ENCODE data around the gene ANKRD16.
"Not testable (repeated sequence)": the region's sequence is repeated elsewhere in the genome, so short reads cannot be mapped to it uniquely, and the experiment has no call there.

Gene ANKRD16

GRCh38 chr10:5902511-5903274 lies 13.0 kb upstream of the ANKRD16 start:
- no peak for DNase-seq

- no peak for DNase-seq
Observed at GRCh38 chr10:5900247-5900646, 10.6 kb upstream of the ANKRD16 start.

- DNase-seq: no peak
Observed at GRCh38 chr10:5898163-5898562, 8.5 kb upstream of the ANKRD16 start.

GRCh38 chr10:5897504-5897903 lies 7.8 kb upstream of the ANKRD16 start:
- no peak for DNase-seq

- DNase-seq: no peak
Observed at GRCh38 chr10:5897053-5897340, 7.3 kb upstream of the ANKRD16 start.

GRCh38 chr10:5896208-5897052 lies 6.7 kb upstream of the ANKRD16 start:
- no peak for DNase-seq

GRCh38 chr10:5895804-5896203 lies 6.1 kb upstream of the ANKRD16 start:
- no peak for DNase-seq

GRCh38 chr10:5895365-5895764 lies 5.7 kb upstream of the ANKRD16 start:
- no peak for DNase-seq

GRCh38 chr10:5894873-5895272 lies 5.2 kb upstream of the ANKRD16 start:
- no peak for DNase-seq

GRCh38 chr10:5894403-5894802 lies 4.7 kb upstream of the ANKRD16 start:
- no peak for DNase-seq

- no peak for DNase-seq
Observed at GRCh38 chr10:5893321-5893720, 3.6 kb upstream of the ANKRD16 start.

GRCh38 chr10:5892007-5892406 lies 2.3 kb upstream of the ANKRD16 start:
- no peak for DNase-seq

GRCh38 chr10:5891009-5891408 lies 1.3 kb upstream of the ANKRD16 start:
- no peak for DNase-seq

- DNase-seq: no peak
Observed at GRCh38 chr10:5890452-5890915, 791 bp upstream of the ANKRD16 start.

- peak; percentile 58 for DNase-seq
Observed at GRCh38 chr10:5888843-5889623, 660 bp downstream of the ANKRD16 start.

GRCh38 chr10:5888351-5888750 lies 1.3 kb downstream of the ANKRD16 start:
- DNase-seq: no peak

- DNase-seq: no peak
Observed at GRCh38 chr10:5887641-5888040, 2.1 kb downstream of the ANKRD16 start.

- no peak for DNase-seq
Observed at GRCh38 chr10:5887029-5887428, 2.7 kb downstream of the ANKRD16 start.

- DNase-seq: no peak
Observed at GRCh38 chr10:5885619-5886018, 4.1 kb downstream of the ANKRD16 start.

GRCh38 chr10:5882961-5883360 lies 6.7 kb downstream of the ANKRD16 start:
- no peak for DNase-seq

GRCh38 chr10:5877041-5877440 lies 12.7 kb downstream of the ANKRD16 start:
- DNase-seq: not testable (repeated sequence)

- DNase-seq: no peak
Observed at GRCh38 chr10:5876181-5876768, 13.4 kb downstream of the ANKRD16 start.

GRCh38 chr10:5873515-5873995 lies 16.1 kb downstream of the ANKRD16 start:
- DNase-seq: peak; percentile 84

All from right forelimb (tissue), 1 donor.